ENCODE data around the gene NEU4. TPM values are rescaled to one million over a fixed set of nuclear protein-coding genes. Genes with fewer than 3 reads are reported as not detected.
"Not testable (repeated sequence)": the region's sequence is repeated elsewhere in the genome, so short reads cannot be mapped to it uniquely, and the experiment has no call there.

The NEU4 gene
- total RNA-seq, 4 donors from 2014 or later, result 0.78 to 5.7 (median 1.1) TPM; not detected in 1

- intact Hi-C loops (cut with DNase I), result no loop called here
- Histone ChIP-seq H3K27ac (no peak overlapping the region), H3K36me3 (no peaks in the 10 kb centered on the region), H3K9me3 (no peaks in the 10 kb centered on the region), H3K4me1 (peaks cover 1 to 2% of the 10 kb centered on the region in 2 donors), H3K27me3 (no peaks in the 10 kb centered on the region), H3K4me3 (replicated peaks in 1 of 3) (no peak overlapping the region)
- peak; percentile 21 to 24 for DNase-seq
- TF ChIP-seq, protein P1, sequence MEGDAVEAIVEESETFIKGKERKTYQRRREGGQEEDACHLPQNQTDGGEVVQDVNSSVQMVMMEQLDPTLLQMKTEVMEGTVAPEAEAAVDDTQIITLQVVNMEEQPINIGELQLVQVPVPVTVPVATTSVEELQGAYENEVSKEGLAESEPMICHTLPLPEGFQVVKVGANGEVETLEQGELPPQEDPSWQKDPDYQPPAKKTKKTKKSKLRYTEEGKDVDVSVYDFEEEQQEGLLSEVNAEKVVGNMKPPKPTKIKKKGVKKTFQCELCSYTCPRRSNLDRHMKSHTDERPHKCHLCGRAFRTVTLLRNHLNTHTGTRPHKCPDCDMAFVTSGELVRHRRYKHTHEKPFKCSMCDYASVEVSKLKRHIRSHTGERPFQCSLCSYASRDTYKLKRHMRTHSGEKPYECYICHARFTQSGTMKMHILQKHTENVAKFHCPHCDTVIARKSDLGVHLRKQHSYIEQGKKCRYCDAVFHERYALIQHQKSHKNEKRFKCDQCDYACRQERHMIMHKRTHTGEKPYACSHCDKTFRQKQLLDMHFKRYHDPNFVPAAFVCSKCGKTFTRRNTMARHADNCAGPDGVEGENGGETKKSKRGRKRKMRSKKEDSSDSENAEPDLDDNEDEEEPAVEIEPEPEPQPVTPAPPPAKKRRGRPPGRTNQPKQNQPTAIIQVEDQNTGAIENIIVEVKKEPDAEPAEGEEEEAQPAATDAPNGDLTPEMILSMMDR (IDR thresholded peaks at IDR 0.05), result no peak
- TF ChIP-seq POLR2A (IDR thresholded peaks at IDR 0.05), result no peak
- 74 to 82% methylated on average over 9 to 12 of the region's 14 CpGs for WGBS, 2 donors
Observed at GRCh38 chr2:241798081-241798630, 10.8 kb upstream of the NEU4 start.

GRCh38 chr2:241798631-241799521, 10.1 kb upstream of the NEU4 start:
- peaks cover 4 to 5% of the 10 kb centered on the region in 2 donors for H3K4me1 ChIP-seq
- H3K4me3 ChIP-seq (replicated peaks in 1 of 3), result no peak overlapping the region
- no peak for TF ChIP-seq POLR2A (IDR thresholded peaks at IDR 0.05)
- TF ChIP-seq, protein P1 (IDR thresholded peaks at IDR 0.05), result no peak
- H3K9me3 ChIP-seq, result no peaks in the 10 kb centered on the region
- no peaks in the 10 kb centered on the region for H3K27me3 ChIP-seq
- H3K27ac ChIP-seq, result no peak overlapping the region
- WGBS, 2 donors, result 93 to 95% methylated on average over 19 to 21 of the region's 21 CpGs
- DNase-seq, result no peak
- intact Hi-C loops (cut with DNase I), result no loop called here
- no peaks in the 10 kb centered on the region for H3K36me3 ChIP-seq

DNA sequence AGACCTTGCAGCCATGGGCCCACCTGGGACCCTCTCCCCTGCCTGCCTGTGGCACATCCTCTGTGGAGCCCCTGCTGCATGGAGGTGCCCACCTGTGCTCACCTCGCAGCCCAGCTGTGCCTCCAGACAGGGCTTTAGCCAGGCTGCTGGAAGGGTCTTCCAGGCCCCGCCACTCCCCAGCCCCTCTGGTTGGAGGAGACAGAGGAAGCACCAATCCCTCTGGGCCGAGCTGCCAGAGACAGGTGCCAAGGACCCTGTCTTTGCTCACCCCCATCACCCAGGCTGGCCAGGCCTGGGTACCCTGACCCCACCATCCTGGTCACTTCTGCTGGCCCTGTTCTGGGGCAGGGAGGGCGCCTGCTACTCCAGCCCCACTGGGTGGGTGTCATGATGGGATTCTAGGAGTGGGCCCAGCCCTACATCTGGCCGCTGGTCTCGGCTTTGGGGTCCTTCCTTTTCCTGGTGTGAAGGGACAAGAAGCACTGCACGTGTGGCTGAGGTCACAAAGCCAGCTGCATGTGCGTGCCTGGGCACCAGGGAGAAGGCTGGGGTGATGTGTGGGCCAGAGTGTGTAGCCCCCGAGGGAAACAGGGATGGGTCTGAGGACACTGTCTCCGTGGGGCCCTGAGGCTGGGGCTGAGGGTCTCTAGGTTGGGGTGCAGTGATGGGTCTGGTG, 9.3 kb upstream of the NEU4 start:
- H3K27me3 ChIP-seq, result no peaks in the 10 kb centered on the region
- no peak overlapping the region for H3K4me3 ChIP-seq (replicated peaks in 1 of 3)
- H3K36me3 ChIP-seq, result no peaks in the 10 kb centered on the region
- 84 to 88% methylated on average over 8 to 9 of the region's 10 CpGs for WGBS, 2 donors
- intact Hi-C loops (cut with DNase I), result no loop called here
- TF ChIP-seq, protein P1 (IDR thresholded peaks at IDR 0.05), result no peak
- TF ChIP-seq POLR2A (IDR thresholded peaks at IDR 0.05), result no peak
- H3K27ac ChIP-seq, result no peak overlapping the region
- no peaks in the 10 kb centered on the region for H3K9me3 ChIP-seq
- H3K4me1 ChIP-seq, result peaks cover 8 to 13% of the 10 kb centered on the region in 2 donors
- no peak for DNase-seq

- H3K27ac ChIP-seq; H3K4me3 ChIP-seq (replicated peaks in 1 of 3); H3K9me3 ChIP-seq; DNase-seq; H3K27me3 ChIP-seq; H3K36me3 ChIP-seq; intact Hi-C loops (cut with DNase I): not testable (repeated sequence)
- WGBS, 2 donors, result 74 to 79% methylated on average over 28 to 35 of the region's 35 CpGs
- H3K4me1 ChIP-seq, result peaks cover 10 to 15% of the 10 kb centered on the region in 2 donors
Observed at GRCh38 chr2:241800198-241800903, 8.6 kb upstream of the NEU4 start.

All from thyroid gland (tissue), 4 donors.